K562 (cell line): ENCODE results near the gene PEAR1. TPM values are rescaled to one million over a fixed set of nuclear protein-coding genes. Genes with fewer than 3 reads are reported as not detected.
A peak's percentile ranks its signal among the peaks of the same experiment; 100 is the strongest.

Experiments
- ATAC-seq: fragments of 200-7000 bp; cut with Tn5 transposase; 3 replicates; pipeline ENCODE4 v1.9.1; 2020; ENCODE audit warnings: moderate library complexity
- BruUV-seq: library from RNA; stranded (reverse); fragments of 400-500 nt; replicated peaks from 2 replicates; lab custom pipeline; 2021; lab: Mats Ljungman, UMichigan
- CTCF ChIA-PET: fragments of 300-600 bp; formaldehyde crosslinking; extraction: SDS; loops from one replicate; lab custom pipeline; 2021; ENCODE audit warnings: low intra/inter-chr PET ratio; lab: Yijun Ruan, JAX
- POLR2A ChIA-PET: fragments of 300-600, 350-650 bp; sonication (Branson Sonifier 250); formaldehyde crosslinking; extraction: SDS; loops from one replicate; lab custom pipeline; 2021; ENCODE audit warnings: antibody characterized with exemption, inconsistent platforms; lab: Yijun Ruan, JAX
- DNase-seq, 4 experiments: peaks; one replicate each; pipeline versions ENCODE4 v3.0.0 to v3.0.0-alpha.2; 2011 to 2018; ENCODE audit warnings: low spot score in 3 of 4, mixed read lengths in 3 of 4; ENCODE audit errors: extremely low read depth in 1 of 4
- FAIRE-seq: peaks from 2 replicates; lab custom pipeline; 2011; peaks lifted over from hg19 to GRCh38; lab: Jason Lieb, UNC
- H2AFZ ChIP-seq: 2 replicates; pipeline ENCODE4 v1.6.0; 2011; ENCODE audit warnings: low read depth, low read length, control low read depth, inconsistent platforms
- H3K27ac ChIP-seq: fragments of 200-600 bp; 3 replicates; pipeline ENCODE4 v1.8.0; 2011; ENCODE audit warnings: low read depth, mild to moderate bottlenecking, control low read depth, inconsistent platforms, low read length, moderate library complexity, mixed read lengths; ENCODE audit errors: extremely low read depth
- H3K27me3 ChIP-seq, 2 experiments: fragments of 300-600 bp in 1 of 2; 2 replicates in 1 of 2; 3 replicates in 1 of 2; pipeline versions ENCODE4 v1.6.0 to v1.8.0; 2011; ENCODE audit warnings: inconsistent platforms in 2 of 2, low read length in 2 of 2, mild to moderate bottlenecking in 1 of 2, mixed read lengths in 1 of 2, moderate library complexity in 1 of 2; ENCODE audit not compliant: control insufficient read depth in 2 of 2, insufficient read depth in 2 of 2
- H3K36me3 ChIP-seq: fragments of 300-600 bp; 3 replicates; pipeline ENCODE4 v1.8.0; 2011; ENCODE audit warnings: mild to moderate bottlenecking, low read length, inconsistent platforms; ENCODE audit not compliant: control insufficient read depth, insufficient read depth
- H3K4me1 ChIP-seq, 2 experiments: fragments of 200-600 bp in 1 of 2; replicated peaks in 1 of 2; 2 replicates in 1 of 2; 3 replicates in 1 of 2; pipeline versions ENCODE4 v1.5.1 to v1.8.0; 2011; ENCODE audit warnings: inconsistent platforms in 2 of 2, low read length in 2 of 2, mild to moderate bottlenecking in 1 of 2, mixed read lengths in 1 of 2, moderate library complexity in 1 of 2; ENCODE audit not compliant: control insufficient read depth in 2 of 2, insufficient read depth in 2 of 2
- H3K4me2 ChIP-seq: 2 replicates; pipeline ENCODE4 v1.6.1; 2011; ENCODE audit warnings: low read length, control low read depth, inconsistent platforms, mixed read lengths; ENCODE audit not compliant: insufficient read depth
- H3K4me3 ChIP-seq: fragments of 200-600 bp; sonication (generic), shearing (Covaris generic); 2 replicates; pipeline ENCODE4 v1.5.1; 2016; ENCODE audit warnings: control low read depth, inconsistent platforms
- H3K79me2 ChIP-seq: fragments of 200-600 bp; 3 replicates; pipeline ENCODE4 v1.8.0; 2011; ENCODE audit warnings: low read length, inconsistent platforms; ENCODE audit not compliant: control insufficient read depth, insufficient read depth
- H3K9ac ChIP-seq, 2 experiments: 2 replicates each; pipeline versions ENCODE4 v1.6.0 to v1.6.1; 2011; ENCODE audit warnings: low read depth in 2 of 2, low read length in 2 of 2, control low read depth in 1 of 2, inconsistent platforms in 1 of 2, mild to moderate bottlenecking in 1 of 2, mixed read lengths in 1 of 2; ENCODE audit not compliant: insufficient read depth in 1 of 2
- H3K9me1 ChIP-seq: one replicate; pipeline ENCODE4 v1.6.0; 2011; ENCODE audit warnings: inconsistent platforms, mild to moderate bottlenecking, low read length, moderate library complexity; ENCODE audit not compliant: control insufficient read depth, insufficient read depth
- H3K9me3 ChIP-seq: replicated peaks from 2 replicates; pipeline ENCODE4 v1.5.1; 2011; ENCODE audit warnings: low read depth, low read length, inconsistent platforms; ENCODE audit not compliant: control insufficient read depth, insufficient read depth
- H4K20me1 ChIP-seq: replicated peaks from 2 replicates; pipeline ENCODE4 v1.6.1; 2011; ENCODE audit warnings: low read length, inconsistent platforms, mixed read lengths; ENCODE audit not compliant: control insufficient read depth, insufficient read depth
- SPI1 ChIP-seq: IDR thresholded peaks from 2 replicates; pipeline ENCODE4 v1.6.1; 2011; ENCODE audit warnings: low read depth, low read length, control low read depth, borderline replicate concordance
- ZBTB7A ChIP-seq: IDR thresholded peaks from 2 replicates; pipeline ENCODE4 v1.6.1; 2011; ENCODE audit warnings: low read depth, mild to moderate bottlenecking, low read length, moderate library complexity, borderline replicate concordance; ENCODE audit not compliant: control insufficient read depth
- ZNF24 ChIP-seq: fragments of 450-650 bp; IDR thresholded peaks from 2 replicates; pipeline ENCODE4 v1.6.1; 2016
- WGBS: fragments of 100-300 bp; shearing (Covaris generic); methylation state at CpG from one replicate; pipeline ENCODE4 v1.1.6; 2016; ENCODE audit warnings: low coverage, mixed read lengths; ENCODE audit not compliant: insufficient coverage; ENCODE audit errors: missing lambda C conversion rate; 5-methylcytosine and 5-hydroxymethylcytosine counted together
- in situ Hi-C: fragments of 300-500 bp; cut with MboI; formaldehyde crosslinking; loops from 4 replicates; pipeline ENCODE4 v1.15.0; 2018; ENCODE audit warnings: inconsistent platforms, mixed read lengths
- intact Hi-C: fragments of 100-400 bp; cut with micrococcal nuclease; formaldehyde crosslinking; loops from 2 replicates; pipeline ENCODE4 v1.14.2; 2022
- polyA plus RNA-seq, 8 experiments: library from polyadenylated mRNA; depleted of rRNA in 4 of 8; stranded (reverse) in 5 of 8; unstranded in 3 of 8; fragments of >200 nt; fragmentation: Nextera tagmentation in 2 of 8; fragmentation: Illumina TruSeq in 1 of 8; extraction: Ambion mirVana in 2 of 8; extraction: Trizol in 1 of 8; gene quantifications; 2 replicates each; pipeline versions ENCODE4 v1.2.1 to v1.2.3, GENCODE V29; 2011 to 2014; ENCODE audit warnings: inconsistent platforms in 1 of 8, missing spikeins in 1 of 8
- total RNA-seq, 7 experiments: library from RNA; depleted of rRNA in 6 of 7; stranded (reverse); fragments of >200 nt in 6 of 7; fragmentation: Illumina TruSeq in 2 of 7; extraction: Trizol in 2 of 7; gene quantifications; 2 replicates each; pipeline versions ENCODE4 v1.2.1 to v1.2.3, GENCODE V29; 2011 to 2021; ENCODE audit warnings: low replicate concordance in 1 of 7
- TF ChIP-seq, protein P1 (sequence below): sonication (generic); formaldehyde crosslinking; IDR thresholded peaks from 2 replicates; pipeline ENCODE4 v1.8.1; 2023; ENCODE audit warnings: mild to moderate bottlenecking, missing genetic modification reagents
- TF ChIP-seq, protein P2 (sequence below): sonication (generic); formaldehyde crosslinking; IDR thresholded peaks from 2 replicates; pipeline ENCODE4 v1.8.0; 2022; ENCODE audit warnings: mild to moderate bottlenecking, missing genetic modification reagents

The PEAR1 gene
- total and polyA plus RNA-seq, 9 of the 15 experiments (the other 6 are each of a cell fraction or from before 2014, with no cell fraction given), result 0.87 to 13.9 (median 6.1) TPM

DNA sequence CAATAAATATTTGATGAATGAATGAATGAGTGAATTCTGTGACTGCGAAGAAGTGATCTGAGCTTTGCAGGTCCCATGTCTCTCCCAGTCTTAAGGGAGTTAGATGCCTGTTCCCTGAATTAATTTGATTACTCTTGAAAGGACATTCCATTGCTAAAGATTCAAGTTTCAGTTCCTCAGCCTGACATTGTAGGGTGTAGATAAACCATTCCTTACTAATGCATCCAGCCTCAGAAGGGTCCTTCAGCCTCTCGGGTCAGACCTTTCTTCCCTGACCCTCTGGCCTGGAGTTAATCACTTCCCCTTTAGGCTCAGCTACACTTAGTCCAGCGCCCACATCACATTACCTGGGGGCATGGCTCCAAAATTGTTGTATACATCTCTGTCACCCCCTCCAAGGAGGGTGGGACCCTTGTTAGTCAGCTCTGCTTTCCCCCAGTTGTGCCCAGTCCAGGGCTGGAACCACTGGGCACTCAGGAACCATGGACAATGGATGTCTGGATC lies 37.2 kb upstream of the PEAR1 start:
- TF ChIP-seq ZBTB7A, result peak; percentile 43; the same call in 1 of the 2 replicates
- TF ChIP-seq, protein P1, sequence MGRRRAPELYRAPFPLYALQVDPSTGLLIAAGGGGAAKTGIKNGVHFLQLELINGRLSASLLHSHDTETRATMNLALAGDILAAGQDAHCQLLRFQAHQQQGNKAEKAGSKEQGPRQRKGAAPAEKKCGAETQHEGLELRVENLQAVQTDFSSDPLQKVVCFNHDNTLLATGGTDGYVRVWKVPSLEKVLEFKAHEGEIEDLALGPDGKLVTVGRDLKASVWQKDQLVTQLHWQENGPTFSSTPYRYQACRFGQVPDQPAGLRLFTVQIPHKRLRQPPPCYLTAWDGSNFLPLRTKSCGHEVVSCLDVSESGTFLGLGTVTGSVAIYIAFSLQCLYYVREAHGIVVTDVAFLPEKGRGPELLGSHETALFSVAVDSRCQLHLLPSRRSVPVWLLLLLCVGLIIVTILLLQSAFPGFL (CRISPR knock-in tag), result no peak
- TF ChIP-seq SPI1, result peak; percentile 90
- TF ChIP-seq, protein P2, sequence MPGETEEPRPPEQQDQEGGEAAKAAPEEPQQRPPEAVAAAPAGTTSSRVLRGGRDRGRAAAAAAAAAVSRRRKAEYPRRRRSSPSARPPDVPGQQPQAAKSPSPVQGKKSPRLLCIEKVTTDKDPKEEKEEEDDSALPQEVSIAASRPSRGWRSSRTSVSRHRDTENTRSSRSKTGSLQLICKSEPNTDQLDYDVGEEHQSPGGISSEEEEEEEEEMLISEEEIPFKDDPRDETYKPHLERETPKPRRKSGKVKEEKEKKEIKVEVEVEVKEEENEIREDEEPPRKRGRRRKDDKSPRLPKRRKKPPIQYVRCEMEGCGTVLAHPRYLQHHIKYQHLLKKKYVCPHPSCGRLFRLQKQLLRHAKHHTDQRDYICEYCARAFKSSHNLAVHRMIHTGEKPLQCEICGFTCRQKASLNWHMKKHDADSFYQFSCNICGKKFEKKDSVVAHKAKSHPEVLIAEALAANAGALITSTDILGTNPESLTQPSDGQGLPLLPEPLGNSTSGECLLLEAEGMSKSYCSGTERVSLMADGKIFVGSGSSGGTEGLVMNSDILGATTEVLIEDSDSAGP (CRISPR knock-in tag), result no peak
- TF ChIP-seq ZNF24, result 0 out of 2 replicates have a peak, but pooled peaks have one; percentile 35
- peaks cover 41 to 67% of the 10 kb centered on the region in 2 experiments for H3K4me1 ChIP-seq
- CTCF ChIA-PET, result no interaction called here
- no peak overlapping the region for H3K4me3 ChIP-seq
- no peaks in the 10 kb centered on the region for H4K20me1 ChIP-seq
- H3K9me1 ChIP-seq, result no peaks in the 10 kb centered on the region
- POLR2A ChIA-PET, result interaction anchor here (0.5 to 1.0 kb wide), 6 partner anchors 9 to 225 kb away, joined by 3 to 4 read pairs (median 3); no protein-coding TSS in a partner anchor
- no peak overlapping the region for H3K27ac ChIP-seq
- ATAC-seq (no peak), DNase-seq (no peak), FAIRE-seq (peak; percentile 19)
- in situ Hi-C loops, result no loop called here
- no peaks in the 10 kb centered on the region for H3K9me3 ChIP-seq
- no peak overlapping the region; the same call in 1 of the 2 replicates for H3K4me2 ChIP-seq
- BruUV-seq, result no TSS peak
- no peaks in the 10 kb centered on the region for H3K36me3 ChIP-seq
- WGBS, result 33% methylated on average over 3 of the region's 3 CpGs
- H2AFZ ChIP-seq, result peak overlapping the region; percentile 34; the same call in 1 of the 2 replicates
- H3K9ac ChIP-seq, result peak overlapping the region in 1 of 2 experiments; percentile 70; a peak in 1 of 4 replicates
- H3K79me2 ChIP-seq, result 0 out of 3 replicates have a peak, but pooled peaks cover 3% of the 10 kb centered on the region
- no peaks in the 10 kb centered on the region for H3K27me3 ChIP-seq
- intact Hi-C loops, result loop anchor here (2.0 kb wide), 1 partner anchor 40 kb away; the partner anchor contains the start of gene SH2D2A
